Measurements from ENCODE around the gene GRM3.

DNA sequence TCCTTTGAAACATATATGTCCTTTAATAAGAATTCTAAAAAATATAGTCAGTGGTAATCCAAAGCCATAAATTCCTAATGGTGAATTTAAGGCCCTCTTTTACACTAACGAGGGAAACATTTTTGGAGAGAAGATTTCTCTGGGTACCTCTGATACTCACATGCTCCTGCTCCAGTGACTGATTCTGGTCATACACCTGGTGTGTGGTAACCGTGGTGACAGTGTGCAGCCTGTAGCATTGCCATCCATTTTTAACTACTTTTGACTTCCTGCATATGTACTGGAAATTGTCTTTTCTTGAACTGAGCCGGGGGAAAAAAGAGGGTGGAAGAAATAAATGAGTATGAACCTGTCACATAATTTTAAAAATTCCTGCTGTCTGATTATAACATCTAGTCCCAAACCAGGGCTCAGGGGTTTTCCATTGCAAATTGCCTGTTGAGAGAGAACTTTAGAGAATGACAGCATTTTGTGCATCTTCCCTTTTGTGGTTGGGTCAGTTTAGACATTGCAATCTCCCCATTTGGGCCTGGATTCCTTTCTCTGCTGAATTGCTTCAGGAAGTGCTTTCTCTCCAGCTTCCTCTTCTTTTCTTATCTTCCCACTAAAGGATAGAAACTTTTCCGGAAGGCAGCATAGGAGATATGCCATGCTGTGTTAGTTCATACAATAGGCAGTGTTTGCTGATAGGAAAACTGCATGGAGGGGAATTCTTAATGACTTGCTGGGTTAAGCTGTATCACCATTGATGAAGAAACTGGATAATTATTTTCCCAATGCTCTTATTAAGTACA, 125.5 kb downstream of the GRM3 start:
- TF ChIP-seq, protein P1, sequence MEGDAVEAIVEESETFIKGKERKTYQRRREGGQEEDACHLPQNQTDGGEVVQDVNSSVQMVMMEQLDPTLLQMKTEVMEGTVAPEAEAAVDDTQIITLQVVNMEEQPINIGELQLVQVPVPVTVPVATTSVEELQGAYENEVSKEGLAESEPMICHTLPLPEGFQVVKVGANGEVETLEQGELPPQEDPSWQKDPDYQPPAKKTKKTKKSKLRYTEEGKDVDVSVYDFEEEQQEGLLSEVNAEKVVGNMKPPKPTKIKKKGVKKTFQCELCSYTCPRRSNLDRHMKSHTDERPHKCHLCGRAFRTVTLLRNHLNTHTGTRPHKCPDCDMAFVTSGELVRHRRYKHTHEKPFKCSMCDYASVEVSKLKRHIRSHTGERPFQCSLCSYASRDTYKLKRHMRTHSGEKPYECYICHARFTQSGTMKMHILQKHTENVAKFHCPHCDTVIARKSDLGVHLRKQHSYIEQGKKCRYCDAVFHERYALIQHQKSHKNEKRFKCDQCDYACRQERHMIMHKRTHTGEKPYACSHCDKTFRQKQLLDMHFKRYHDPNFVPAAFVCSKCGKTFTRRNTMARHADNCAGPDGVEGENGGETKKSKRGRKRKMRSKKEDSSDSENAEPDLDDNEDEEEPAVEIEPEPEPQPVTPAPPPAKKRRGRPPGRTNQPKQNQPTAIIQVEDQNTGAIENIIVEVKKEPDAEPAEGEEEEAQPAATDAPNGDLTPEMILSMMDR (conservative IDR thresholded peaks at IDR 0.05 in 1 of 2, IDR thresholded peaks at IDR 0.05 in 1 of 2; ENCODE audit: low read depth in 1 of 2, low read length in 2 of 2) = no peak
- TF ChIP-seq EZH2 (IDR thresholded peaks at IDR 0.05; ENCODE audit: low read length, missing control alignments) = no peak
